GM19397 (cell line): ENCODE results near the gene ZNF428.
"Not testable (repeated sequence)": the region's sequence is repeated elsewhere in the genome, so short reads cannot be mapped to it uniquely, and the experiment has no call there.

Source experiments
- ATAC-seq: cut with Tn5 transposase; IDR thresholded peaks from one replicate; pipeline ENCODE4 v1.9.1; 2021; ENCODE audit warnings: mild to moderate bottlenecking, moderate library complexity; ENCODE audit not compliant: unreplicated experiment

Gene ZNF428

DNA sequence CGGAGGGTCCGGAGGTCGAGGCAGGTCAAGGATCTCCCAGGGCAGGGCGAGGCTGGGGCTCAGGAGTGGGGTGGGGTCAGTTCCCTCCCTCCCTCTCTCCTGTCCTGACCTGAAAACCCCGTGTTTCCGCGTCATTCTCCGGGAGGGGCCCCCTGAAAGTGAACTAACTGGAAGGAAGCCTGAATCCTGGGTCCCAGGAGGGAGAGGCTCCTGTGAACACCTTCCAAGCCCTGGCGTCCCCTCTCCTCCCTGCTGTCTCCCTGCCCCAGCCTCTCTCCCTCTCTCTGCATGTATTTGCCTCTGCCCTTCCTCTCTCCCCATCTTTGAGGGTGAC, 21.0 kb upstream of the ZNF428 start:
- no peak for ATAC-seq

- no peak for ATAC-seq
Observed at GRCh38 chr19:43639519-43640423, 20.3 kb upstream of the ZNF428 start, which contains the start of gene CADM4. TSS of gene CADM4 (minus strand) at chr19:43639850. CDS start at chr19:43639790, 60 bp downstream.

DNA sequence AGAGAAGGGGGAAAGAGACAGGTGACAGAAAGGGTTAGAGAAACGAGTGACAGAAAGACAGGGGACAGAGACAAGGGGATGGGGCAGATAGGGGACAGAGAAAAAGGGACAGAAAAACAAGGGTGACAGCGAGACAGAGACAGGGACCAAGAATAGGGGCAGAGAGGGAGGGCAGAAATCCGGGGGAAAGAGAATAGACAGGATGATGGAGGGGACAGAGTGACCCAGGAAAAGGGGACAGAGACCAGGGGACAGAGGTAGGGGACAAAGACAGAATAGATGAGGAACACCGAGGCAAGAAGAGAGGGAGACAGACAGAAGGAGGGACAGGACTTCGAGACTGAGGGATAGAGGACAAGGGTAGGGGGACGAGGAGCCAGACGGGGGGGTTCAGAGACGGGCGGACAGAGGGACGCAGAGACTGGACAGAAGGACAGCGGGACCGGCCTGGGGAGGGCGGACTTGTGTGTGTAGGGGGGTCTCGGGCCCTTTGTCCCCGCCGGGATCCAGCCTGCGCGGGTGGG, 19.6 kb upstream of the ZNF428 start:
- no peak for ATAC-seq

DNA sequence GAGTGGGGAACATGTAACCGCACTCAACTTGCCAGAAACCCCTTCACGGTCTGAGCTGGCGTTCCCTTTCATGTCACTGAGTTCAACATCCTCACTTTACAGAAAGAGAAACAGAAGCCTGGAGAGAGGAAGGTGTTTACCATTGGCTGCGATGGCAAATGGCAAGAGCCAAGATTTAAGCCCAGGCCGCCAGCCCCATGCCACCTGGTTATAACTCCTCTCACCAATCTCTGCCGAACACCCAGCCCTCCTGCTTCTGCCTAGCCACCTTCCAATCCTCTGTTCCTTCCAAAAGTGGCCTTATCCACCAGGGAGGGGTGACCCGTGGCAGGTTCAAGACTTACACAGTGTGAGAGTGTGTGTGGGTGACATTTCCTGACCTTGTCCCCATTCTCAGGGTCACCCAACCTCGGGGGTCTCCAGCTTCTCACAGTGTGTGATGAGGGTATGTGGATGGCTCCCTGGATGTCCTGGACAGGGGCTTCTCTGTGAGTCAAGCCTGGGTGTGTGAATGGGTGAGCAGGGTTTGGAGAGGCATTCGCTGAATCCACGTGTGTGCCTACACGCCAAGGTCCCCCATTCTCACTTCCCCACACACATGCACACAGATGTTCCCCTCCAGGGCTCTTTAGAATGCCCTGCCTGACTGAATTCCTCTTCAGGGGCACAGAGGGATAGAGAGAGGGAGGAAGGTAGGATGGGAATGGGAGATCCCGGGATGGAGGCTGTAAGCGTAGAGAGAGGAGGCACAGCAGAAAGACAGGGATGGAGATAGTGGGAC, 19.0 kb upstream of the ZNF428 start:
- ATAC-seq = no peak

GRCh38 chr19:43636121-43636683, 16.8 kb upstream of the ZNF428 start:
- no peak for ATAC-seq

DNA sequence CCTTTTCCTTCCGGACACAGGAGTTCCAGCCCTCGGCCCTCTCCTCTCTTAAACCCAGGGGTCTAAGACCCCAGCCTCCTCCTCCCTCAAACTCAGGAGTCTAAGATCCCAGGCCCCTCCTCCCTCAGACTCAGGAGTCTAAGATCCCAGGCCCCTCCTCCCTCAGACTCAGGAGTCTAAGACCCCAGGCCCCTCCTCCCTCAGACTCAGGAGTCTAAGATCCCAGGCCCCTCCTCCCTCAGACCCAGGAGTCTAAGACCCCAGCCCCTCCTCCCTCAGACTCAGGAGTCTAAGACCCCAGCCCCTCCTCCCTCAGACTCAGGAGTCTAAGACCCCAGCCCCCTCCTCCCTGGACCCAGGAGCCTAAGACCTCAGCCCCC, 16.1 kb upstream of the ZNF428 start:
- not testable (repeated sequence) for ATAC-seq

DNA sequence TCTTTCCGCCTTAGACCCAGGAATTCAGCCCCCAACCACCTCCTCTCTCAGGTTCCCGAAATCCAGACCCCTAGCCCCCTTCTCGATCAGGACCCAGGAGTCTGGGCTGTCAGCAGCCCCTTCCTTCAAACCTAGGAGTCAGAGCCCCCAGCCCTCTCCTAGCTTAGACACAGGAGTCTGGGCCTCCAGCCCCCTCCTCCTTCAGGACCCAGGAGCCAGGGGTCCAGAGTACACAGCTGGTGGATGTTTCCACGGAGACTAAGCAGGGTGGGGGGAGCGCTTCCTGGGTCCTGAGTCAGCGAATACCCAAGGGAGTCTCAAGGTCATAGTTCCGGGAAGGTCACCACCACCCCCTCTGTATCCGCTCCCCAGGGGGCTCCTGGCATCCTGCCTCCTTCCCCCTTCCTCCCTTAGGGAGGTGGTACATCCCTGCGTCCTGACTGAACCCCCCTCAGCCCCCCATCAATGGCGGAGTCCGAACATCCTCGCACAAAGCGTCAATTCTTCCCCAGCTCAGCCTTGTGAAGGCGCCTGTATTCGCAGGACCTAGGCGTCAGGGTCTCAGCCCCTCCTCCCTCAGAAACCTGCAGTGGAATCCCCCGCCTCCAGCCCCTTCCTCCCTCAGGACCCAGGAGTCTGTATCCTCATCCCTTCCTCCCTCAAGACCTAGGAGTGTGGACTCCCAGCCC, 15.6 kb upstream of the ZNF428 start:
- ATAC-seq = no peak

- ATAC-seq = no peak
Observed at GRCh38 chr19:43634506-43634871, 15.1 kb upstream of the ZNF428 start.

DNA sequence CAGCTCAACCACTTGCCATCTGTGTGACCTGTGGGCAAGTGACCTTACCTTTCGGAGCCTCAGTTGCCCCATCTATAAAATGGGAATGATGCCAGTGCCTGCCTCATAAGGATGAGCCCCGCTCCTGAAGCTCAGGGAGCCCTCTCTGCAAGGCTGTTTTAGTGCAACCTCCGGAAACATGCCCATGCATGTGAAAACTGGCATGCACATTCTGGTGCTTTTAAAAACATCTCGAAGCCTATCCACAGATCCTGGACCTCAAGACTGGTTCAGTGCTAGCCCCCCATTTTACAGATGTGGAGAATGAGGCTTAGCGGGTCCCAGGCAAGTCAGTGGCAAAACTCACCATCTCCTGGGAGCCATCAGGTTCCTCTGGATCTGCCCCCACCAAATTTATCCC, 14.6 kb upstream of the ZNF428 start:
- ATAC-seq = no peak

- ATAC-seq = no peak
Observed at GRCh38 chr19:43633520-43633919, 14.1 kb upstream of the ZNF428 start.

DNA sequence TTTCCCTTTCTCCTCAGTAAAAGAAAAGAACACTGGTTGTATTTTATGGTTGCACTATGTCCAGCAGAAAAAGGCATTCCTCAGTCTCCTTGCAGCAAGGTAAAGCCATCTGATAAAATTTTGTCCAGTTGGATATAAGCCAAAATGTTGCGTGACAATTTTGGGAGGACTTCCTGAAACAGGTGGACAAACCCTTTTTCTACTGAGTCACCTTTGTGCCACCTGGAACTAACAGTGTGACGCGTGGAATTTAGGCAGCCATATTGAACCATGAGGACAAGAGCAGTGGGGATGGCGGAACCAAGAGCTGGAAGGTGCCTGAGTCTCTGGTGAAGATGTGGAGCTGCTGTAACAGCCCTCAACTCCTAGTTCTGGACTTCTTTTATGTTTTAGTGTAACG, 12.1 kb upstream of the ZNF428 start:
- ATAC-seq = no peak

- no peak for ATAC-seq
Observed at GRCh38 chr19:43628646-43629326, 9.4 kb upstream of the ZNF428 start.

DNA sequence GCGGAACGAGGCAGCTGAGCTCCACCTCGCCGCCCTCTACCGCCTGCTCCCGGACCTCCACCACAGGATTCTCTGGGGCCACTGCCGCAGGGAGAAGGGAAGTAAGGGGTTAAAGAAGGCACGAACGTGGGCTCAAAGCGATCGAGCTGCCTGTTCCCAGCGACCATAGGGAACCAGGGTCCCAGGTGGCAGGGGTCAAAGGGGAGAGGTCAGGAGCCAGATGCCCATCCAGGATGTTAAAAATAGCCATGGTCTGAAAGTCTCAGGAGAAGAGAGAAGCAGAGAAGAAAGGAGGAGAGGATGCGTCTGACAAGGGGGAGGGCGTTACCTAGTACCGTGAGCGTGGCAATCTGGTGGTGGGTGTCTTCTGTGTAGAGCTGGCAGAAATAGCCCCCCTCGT, 7.4 kb upstream of the ZNF428 start:
- no peak for ATAC-seq

GRCh38 chr19:43625918-43626579, 6.6 kb upstream of the ZNF428 start:
- ATAC-seq = no peak

DNA sequence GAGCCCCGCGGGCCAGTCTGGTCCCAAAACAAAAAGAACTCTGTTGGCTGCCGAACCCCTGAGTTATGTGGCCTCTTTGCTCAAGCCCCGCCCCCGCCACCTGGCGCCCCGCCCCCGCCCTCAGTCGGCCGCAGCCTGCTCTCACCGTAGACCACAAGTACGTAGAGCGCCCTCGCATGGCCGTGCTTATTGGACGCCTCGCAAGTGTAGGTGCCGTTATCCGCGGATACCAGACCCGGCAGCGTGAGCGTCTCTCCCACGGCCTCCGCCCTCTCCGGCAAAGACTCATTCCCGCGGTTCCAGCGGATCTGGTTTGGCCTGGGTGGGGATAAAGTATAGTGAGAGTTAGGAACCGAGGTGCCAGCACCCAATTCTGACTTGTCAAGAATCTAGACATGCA, 5.5 kb upstream of the ZNF428 start:
- no peak for ATAC-seq

DNA sequence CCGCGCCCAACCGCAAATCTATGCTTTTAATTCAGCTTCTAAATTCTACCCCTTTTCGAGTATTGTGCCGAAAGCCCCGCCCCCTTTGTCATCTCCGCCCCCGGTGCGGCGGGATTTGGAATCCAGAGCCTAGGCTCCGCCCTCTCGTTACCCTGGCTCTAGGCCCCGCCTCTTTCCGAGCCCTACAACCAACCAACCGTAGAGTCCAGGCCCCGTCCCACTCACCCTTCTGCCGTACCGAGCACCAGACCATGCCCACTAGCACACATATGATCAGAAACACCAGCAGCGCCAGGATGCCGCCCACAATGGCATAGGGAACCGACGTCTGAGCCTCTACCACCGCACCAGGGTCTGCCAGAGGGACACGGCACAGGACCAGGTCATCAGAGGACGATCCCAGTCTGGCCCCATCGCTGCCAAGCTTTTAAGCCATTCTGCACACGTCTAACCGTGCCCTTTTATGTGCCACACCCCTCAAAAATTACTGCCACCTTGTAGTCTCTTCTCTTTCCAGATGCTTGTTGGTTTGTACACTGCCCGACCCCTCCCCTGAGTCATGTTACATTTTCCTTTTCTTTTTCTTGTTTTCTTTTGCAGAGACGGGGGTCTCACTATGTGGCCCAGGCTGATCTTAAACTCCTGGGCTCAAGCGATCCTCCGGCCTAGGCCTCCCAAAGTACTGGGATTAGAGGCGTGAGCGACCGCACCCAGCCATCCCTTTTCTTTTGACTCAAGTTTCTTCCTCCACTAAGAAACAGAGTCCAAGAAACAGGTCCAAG, 4.7 kb upstream of the ZNF428 start:
- no peak for ATAC-seq

- no peak for ATAC-seq
Observed at GRCh38 chr19:43622956-43623355, 3.5 kb upstream of the ZNF428 start.

DNA sequence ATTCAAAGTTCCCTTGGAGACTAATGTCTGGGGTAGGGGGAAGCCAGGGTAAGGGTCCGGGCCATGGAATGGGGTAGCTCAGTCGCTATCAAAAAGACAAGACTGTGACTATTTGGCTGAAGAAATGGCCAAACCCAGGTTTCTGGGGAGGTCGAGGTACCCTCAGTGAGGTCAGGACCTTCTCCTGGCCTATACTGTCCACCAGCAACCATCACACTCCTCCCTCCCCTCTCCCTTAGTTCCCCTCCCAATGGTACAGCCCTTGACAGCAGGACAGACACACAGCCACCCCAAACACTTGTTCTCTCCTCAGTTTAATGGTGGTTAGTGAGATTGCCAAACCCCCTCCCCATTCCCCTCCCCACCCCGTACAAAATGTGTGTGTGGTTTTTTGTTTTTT, 2.6 kb upstream of the ZNF428 start:
- no peak for ATAC-seq
